Activated T-cell treated with anti-CD3 and anti-CD28 coated beads for 4 hours (primary cell): ENCODE measurements around the gene TNFRSF4.

Source experiments
- DNase-seq: peaks from one replicate; pipeline ENCODE4 v3.0.0-alpha.2; 2020

The TNFRSF4 gene

GRCh38 chr1:1232208-1232795 lies 18.3 kb upstream of the TNFRSF4 start, which contains the start of gene B3GALT6:
B3GALT6 (plus strand) TSS chr1:1232237; CDS start chr1:1232279, 42 bp downstream.
- no peak for DNase-seq

- DNase-seq, result peak; percentile 92
Observed at GRCh38 chr1:1231400-1232207, 17.7 kb upstream of the TNFRSF4 start, which contains the start of gene SDF4. SDF4 (minus strand) TSS chr1:1232001; CDS start chr1:1228772, 3,229 bp downstream.

GRCh38 chr1:1230656-1231399 lies 16.9 kb upstream of the TNFRSF4 start:
- DNase-seq, result no peak

GRCh38 chr1:1229770-1230169 lies 15.8 kb upstream of the TNFRSF4 start:
- DNase-seq, result no peak

GRCh38 chr1:1228596-1229321 lies 14.8 kb upstream of the TNFRSF4 start:
- no peak for DNase-seq

GRCh38 chr1:1228187-1228586 lies 14.2 kb upstream of the TNFRSF4 start:
- no peak for DNase-seq

GRCh38 chr1:1227386-1227785 lies 13.4 kb upstream of the TNFRSF4 start:
- DNase-seq, result no peak

GRCh38 chr1:1226566-1227362 lies 12.8 kb upstream of the TNFRSF4 start:
- DNase-seq, result no peak

GRCh38 chr1:1225913-1226312 lies 12.0 kb upstream of the TNFRSF4 start:
- DNase-seq, result no peak

- no peak for DNase-seq
Observed at GRCh38 chr1:1225238-1225845, 11.4 kb upstream of the TNFRSF4 start.

- DNase-seq, result no peak
Observed at GRCh38 chr1:1223891-1224290, 9.9 kb upstream of the TNFRSF4 start.

GRCh38 chr1:1223321-1223720 lies 9.4 kb upstream of the TNFRSF4 start:
- no peak for DNase-seq

- DNase-seq, result no peak
Observed at GRCh38 chr1:1222575-1223225, 8.7 kb upstream of the TNFRSF4 start.

GRCh38 chr1:1221887-1222574 lies 8.1 kb upstream of the TNFRSF4 start:
- DNase-seq, result no peak

GRCh38 chr1:1220197-1220596 lies 6.2 kb upstream of the TNFRSF4 start:
- no peak for DNase-seq

- no peak for DNase-seq
Observed at GRCh38 chr1:1219341-1219740, 5.4 kb upstream of the TNFRSF4 start.

- no peak for DNase-seq
Observed at GRCh38 chr1:1218524-1219200, 4.7 kb upstream of the TNFRSF4 start.

GRCh38 chr1:1217621-1218523 lies 3.9 kb upstream of the TNFRSF4 start:
- DNase-seq, result no peak
